ENCODE results near the gene KCNQ5.

Gene KCNQ5

DNA sequence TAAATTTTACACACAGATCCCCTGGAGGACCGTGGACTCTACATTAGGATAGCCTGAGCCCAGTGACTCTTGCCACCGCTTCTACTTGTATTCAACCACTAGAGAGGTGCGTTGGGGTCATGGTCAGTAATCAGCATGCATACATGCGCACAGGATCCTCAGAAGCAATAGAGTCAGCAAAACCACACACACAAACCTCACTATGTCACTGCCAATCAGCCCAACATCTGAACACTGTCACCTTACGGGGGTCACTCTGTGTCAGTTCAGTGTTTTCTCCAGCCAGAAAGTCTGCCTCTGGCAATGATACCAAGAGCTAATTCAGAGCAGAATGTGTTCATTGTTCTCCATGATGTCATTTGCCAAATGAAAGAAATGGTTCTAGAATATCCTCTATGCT, 378.1 kb downstream of the KCNQ5 start:
- DNase-seq, result peak in 14 of 51 donors; percentile 3 to 26 (median 14)

DNA sequence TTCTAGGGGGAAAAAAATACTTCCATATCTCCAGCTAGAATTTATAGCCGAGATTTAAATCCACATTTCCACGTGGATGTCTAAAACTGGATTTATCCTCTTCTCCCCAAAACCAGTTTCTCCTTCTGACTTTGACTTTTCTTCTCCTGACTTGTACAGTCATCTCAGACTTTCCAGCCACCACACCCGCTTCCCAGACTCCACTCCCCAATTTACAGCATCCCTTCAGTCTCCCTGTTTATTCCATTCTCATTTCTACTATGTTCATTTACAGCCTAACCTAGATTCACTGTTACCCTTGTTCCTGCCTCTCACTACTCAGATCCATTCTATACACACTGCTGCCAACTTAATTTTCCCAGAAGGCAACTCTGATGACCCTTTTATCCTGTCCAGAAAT, 378.6 kb downstream of the KCNQ5 start:
- no peak for DNase-seq

DNA sequence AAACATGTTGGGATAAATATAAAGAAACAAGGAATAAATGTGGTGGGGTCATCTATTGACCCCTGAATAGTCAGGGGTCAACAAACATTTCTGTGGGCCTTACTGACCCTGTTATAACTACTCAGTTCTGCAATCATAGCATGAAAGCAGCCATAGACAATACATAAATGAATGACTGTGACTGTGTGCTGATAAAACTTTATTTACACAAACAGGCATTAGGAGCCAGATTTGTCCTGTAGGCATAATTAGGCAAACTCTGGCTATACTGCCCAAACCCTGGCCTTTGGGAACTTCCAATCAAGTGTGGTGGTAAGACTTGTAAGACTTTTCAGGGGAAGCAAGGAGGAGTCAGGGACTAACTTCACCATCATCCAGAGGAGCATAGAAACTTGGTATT, 380.7 kb downstream of the KCNQ5 start:
- no peak for DNase-seq

DNA sequence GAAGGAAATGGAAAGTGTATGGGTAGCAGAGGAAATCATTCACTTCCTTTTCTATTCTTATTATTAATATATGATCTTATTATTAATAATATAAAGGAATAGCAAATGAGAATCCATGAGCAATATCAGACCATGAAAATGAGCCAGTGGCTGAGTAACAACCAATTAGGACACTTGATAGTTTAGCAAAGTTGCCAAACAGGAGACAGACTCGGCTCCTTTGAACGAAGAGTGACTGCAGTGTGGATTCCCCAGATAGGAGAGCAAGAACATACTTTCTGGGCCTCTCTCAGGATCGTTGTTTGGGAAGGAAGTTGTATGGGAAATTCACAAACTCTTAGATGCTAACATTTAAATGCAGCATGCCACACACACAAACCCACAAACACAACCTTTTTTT, 381.4 kb downstream of the KCNQ5 start:
- DNase-seq, result no peak

DNA sequence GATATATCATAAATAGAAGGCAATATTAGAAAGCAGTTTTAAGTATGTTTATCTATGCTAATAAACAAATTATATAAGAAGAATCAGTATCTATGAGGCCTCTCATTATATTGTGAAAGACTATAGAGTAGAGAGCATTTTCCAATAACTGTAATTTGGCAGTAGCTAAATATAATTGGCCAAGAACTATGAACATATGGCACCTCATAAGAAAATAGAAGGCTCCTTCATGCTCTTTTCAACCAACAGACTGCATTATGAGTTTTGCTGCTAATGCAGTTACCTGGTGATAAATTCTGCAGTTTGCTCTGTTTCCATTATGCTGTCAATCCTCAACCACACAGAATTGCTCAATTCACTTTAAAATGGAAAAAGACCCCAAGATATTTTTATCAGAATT, 382.4 kb downstream of the KCNQ5 start:
- no peak for DNase-seq

DNA sequence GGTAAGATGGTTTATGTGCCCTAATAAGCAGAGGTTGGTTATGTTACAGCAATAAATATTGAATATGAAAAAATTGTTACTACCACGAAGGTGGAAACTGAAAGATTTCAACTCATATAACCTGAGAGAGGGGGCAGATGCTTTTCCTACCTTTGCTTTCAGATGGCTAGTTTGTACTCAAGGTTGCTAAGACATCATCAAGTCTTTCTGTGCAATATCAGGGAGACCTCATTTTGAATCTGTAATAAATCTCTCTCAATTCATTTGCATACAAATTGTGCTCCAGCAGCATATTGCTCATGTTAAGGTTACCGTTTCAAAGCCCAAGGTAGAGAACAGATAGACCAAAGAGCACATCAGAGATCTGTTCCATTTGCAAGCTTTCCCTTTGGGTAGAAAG, 383.0 kb downstream of the KCNQ5 start:
- no peak for DNase-seq

DNA sequence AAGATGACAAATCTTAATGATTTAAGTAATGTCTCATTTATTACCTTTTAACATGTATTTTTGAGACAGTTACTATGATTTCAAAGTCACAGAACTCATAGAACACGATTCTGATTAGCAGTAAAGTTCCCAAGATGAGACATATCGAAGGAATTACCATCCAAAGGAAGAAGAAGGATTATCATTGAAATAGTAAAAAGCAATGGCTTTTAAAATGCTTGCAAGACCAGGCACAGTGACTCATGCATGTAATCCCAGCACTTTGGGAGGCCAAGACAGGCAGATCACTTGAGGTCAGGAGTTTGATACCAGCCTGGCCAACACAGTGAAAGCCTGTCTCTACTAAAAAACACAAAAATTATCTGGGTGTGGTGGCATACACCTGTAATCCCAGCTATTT, 384.3 kb downstream of the KCNQ5 start:
- DNase-seq, result no peak

DNA sequence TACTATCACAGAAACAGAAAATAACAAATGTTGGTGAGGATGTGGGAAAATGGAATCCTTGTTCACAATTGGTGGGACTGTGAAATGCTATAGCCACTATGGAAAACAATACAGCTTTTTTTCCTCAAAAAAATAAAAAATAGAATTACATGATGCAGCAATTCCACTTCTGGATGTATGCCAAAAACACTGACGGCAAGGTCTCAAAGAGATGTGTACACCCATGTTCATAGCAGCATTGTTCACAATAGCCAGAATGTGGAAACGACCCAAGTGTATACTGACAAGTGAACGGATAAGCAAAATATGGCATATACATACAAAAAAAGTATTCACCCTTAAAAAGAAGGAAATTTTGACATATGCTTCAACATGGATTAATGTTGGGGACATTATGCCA, 390.1 kb downstream of the KCNQ5 start:
- DNase-seq, result no peak

DNA sequence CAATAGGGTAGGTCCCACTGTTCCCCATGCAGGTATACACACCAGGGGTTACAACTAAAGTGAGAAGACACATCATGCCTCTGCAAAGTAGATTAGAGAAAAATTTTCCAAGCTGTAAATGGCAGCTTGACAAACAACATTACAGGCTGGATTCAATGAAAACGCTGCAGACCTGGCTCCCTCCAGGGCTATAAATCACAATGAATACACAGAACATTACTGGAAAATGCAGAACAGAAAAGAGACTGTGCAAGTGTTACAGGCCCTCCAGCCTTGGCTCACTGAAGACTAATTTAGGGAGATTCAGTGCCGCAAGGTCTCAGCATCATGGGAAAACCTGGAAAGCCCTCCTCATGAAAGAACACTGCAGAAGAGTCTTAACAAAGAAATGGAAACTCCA, 395.6 kb downstream of the KCNQ5 start:
- no peak for DNase-seq

DNA sequence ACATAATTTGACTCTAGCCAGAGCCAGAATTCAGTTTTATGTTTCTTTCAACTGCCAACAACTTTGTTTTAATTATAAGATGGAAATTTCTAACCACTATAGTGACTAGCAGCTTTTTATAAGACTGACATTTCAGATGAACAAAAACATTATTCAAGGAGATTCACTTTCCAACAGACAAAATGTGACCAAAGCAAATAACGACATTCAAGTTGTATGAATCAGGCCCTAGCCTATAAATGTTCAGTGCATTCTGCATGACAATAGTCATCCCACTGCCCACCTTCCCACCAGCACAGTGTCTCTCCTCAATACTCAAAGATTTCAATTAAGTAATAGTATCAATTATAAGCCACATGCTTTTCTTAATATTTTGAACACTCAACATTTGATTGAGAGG, 402.7 kb downstream of the KCNQ5 start:
- DNase-seq, result no peak

DNA sequence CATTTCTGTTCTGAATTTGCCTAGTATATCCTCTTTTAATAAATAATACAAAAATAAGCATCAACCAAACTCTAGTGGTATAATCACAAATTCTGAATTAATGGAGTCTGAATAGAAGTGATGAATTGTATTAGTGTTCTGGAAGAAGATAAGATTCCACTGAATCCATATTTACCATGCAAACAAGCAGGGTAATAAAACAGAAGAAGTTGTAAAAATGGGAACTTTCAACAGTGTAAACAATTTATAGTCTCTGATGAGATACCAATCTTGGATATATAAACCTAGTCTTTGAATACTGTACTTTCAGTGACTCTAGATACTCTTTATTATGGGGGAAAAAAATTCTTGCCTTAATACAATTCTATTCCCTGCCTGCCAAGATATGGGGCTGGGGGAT, 405.8 kb downstream of the KCNQ5 start:
- no peak for DNase-seq

DNA sequence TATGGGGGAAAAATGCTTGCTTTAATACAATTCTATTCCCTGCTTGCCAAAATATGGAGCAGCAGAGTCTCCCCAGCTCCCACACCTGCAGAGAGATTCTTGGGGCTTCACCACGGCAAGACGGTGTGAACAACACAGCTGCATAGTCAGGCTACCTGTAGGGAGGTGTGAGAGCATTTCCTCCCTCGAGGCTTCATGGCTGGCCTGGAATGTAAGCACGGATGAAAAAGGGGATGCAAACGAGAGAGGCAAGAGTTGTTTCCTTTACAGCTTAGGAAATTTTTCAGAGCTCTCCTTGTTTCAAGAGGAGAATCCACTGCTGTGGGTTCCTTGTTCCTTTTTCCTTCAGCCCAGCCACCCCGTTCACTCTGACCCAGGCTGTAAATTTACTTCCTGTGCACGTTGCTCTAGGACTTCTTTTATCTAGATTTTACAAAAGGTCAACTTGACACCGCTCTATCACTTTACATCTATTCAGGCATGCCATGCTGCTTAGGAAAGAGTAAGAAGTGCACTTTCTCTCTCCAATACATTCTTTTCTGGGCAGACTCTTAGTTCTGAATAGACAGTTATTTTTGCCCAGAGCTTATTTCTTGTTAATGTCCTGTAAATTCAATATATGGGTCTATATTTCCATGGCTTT, 406.4 kb downstream of the KCNQ5 start:
- no peak for DNase-seq

DNA sequence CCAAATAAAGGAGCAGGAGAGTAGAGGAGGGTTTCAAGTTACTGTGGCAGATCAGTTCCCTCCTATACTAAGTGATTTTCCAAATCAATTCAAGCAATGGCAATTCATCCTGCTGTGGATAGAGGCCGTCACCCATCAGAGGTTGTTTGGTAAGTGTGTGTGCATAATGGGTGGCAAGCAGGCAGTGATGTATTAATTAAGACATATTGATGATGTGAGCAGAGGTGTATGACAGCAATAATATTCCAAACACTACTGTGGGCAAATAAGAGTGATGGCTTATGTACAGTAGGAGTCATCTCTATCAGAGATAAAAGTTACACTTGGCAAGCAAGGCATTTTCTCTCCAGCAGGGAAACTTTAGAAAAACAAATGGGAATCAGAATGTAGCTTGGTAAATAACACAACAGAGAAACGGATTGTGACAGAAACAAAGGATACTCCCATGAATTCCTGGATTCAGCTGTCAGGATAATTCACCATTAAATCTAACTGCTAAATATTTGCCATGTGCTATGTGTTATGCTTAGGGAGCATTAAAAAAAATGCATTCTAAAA, 407.1 kb downstream of the KCNQ5 start:
- no peak for DNase-seq

DNA sequence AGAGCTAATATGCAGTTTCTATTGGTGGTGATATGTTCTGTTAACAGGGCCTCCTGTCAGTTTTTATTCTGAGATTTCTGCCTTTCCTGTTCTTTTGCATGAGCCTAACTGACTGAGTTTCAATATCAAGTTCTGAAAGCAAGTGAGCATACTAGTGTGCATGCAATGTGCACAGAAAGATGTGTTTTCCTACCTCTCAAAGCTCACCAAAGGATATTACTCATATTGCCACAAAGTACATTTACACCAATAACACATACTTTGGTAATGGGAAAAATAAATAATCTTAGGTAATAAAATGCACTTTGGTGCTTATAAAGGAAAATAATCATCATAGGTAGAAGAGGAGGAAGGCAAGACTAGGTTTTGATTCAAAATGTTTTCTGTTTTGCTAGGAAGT, 408.4 kb downstream of the KCNQ5 start:
- DNase-seq, result no peak

DNA sequence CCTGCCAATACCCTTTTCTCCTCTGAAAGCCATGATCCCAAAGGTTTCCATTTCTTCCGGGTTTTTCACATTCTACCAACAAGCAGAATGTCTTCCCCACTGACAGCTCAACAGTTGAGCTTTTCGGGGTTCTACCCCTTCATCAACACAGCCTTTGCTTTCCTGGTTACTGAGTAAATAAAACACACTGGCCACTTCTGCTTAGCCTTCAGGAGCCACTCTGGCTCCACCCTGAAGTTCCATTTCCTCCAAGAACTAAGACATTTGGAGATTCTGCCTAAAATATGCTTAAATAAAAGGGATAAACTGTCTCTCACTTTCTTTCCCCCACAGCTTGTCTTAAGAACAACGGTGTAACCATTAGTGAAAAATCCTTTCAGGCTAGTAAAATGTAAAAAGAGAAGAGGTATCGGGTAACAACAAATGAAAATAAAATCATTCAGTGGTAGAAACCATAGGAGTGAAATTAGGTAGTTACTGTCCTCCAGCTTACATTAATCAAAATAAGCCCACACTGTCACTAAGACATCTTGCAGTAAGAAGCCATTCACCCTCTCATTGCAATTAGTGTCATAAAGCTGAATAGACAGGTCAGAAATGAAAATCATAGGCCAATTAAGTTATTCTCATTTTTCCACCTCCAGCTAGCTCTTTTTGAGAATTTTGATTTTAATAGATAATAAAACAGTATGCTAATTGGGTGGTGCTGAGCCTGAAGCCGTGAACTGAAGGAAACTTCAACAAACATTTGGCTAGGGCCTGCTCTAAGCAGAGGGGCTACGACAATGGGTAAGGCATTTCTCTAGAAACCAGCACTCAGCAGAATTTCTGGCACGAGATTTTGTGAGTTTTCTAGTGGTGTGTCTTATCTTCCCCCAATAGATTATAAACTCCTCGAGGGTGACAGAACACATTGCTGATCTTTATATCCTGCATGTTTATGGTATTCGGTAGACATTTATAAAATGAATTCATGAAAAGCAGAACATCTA, 409.2 kb downstream of the KCNQ5 start:
- DNase-seq, result peak in 1 of 51 donors; percentile 17

DNA sequence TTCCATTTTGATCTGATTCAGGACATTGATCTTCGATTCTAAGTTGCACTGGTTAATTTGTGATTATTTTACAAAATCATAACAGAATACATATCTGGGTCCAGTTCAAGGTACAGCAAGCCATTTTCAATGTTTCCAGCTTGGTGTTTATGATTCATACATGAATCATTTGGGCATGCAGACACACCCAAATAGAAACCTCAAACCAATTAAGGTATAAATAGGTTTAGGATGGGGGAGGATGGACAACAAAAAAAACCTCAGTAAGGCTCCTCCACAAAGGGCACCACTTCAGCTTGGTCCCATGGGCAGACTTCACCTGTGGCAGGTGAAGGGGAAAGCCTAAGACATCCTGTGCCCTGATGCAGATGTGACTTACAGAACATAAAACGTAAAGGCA, 410.7 kb downstream of the KCNQ5 start:
- no peak for DNase-seq

DNA sequence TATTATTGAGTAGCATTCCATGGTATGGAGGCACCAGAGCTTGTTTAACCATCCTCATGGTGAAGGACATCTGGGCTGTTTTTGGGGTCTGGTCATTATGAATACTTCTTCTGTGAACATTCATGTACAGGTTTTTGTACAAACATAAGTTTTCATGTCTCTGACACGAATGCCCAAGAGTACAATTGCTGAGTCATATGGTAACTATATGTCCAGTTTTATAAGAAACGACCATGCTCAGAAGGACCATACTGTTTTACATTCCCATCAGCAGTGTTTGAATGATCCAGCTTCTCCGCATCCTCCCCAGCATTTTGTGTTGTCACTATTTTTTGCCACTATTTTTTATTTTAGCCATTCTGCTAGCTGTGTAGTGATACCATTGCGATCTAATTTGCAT, 414.8 kb downstream of the KCNQ5 start:
- DNase-seq, result no peak

DNA sequence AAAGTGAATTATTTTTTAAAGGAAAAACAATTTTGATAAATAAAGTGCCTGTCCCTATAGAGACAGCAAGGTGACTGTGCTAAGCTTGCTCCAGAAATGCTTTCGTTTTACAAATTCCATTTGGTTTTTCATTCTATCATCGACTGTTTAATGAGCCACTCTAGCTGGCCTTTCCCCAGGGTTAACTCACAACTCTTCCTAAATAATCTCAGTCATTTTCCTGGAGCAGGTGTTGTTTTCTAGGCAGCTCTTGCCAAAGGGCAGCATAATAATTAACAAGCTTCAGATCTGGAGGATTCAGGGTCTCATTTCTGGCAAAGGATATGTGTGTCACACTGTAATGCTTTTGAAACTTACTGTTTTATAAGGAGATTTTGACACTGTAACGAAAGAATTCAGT, 419.2 kb downstream of the KCNQ5 start:
- DNase-seq, result no peak

DNA sequence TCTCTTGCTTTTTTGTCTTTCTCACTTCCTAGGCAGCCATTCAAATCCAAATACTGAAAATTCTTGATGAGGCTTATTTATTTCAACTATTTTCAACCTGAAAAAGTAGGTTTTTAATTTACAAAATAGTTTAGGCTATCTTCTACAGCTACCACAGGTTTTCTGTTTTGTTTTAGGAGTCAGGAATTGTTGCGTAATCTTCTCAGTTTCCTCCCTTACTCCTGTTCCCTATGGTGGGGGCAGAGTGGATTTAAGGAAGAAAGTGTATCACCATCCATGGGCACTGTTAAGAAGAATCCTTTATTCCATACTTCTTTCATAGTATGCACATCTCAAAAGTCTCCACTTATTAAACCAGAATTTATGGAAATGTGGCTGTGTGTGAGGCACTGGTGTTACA, 421.0 kb downstream of the KCNQ5 start:
- no peak for DNase-seq

DNA sequence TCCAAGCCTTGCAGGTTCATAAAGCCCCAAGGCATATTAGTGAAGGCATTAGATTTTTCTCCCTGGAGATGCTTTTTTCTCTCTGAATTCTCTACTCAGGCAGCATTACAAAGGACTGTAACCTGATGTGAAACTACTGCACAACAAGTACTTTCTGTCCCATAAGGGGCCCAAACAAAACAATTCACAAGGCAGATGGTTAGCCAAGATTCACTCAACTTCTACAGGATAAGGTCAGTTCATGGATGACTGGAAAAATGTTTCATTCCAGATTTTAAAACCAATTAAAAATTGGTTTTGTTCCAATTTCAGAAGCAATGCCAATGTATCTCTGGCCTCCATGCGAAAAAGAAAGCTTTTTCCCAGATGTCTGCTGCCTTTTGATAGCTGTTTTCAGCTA, 421.6 kb downstream of the KCNQ5 start:
- DNase-seq, result no peak

DNA sequence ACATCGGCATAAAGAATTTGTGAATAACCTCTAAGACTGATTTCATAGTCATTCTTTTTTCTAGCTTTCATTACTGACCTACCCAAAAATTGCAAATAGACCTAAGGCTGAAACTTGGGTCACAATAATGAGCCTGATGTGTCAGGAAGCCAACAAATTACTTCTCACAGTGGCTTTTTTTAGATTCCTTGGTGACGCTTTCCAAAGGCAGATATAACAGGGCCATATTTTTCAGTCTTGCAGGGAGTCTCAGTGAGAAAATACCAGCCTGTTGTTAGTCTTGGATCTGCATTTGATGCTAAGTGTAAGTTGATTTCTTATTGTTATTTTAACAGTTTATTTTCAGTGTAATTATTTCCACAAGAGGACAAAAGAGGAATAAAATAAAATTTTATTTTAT, 423.7 kb downstream of the KCNQ5 start:
- no peak for DNase-seq

DNA sequence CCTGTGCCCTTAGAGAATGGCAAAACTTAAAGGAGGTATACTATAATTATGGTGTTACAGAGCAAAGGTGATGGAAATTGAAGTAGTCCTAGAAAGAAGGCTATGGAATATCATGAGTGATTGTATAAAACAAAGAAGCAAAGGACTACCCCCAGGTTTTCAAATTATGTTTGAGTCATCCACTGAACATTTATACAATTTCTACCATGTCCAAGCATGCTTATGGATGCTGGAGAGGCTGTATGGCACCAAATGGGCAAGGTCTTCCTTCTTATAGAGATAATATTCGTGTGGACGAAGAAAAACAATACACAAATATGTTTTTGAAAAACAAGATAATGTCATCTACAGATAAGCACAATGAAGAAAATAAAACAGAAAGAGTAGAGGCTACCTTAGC, 425.9 kb downstream of the KCNQ5 start:
- no peak for DNase-seq

Data from hypothalamus (tissue), 51 donors.